ENCODE measurements around the gene PATZ1.

The PATZ1 gene

GRCh38 chr22:31289344-31289743 lies 56.8 kb downstream of the PATZ1 start:
- no peak overlapping the region for H3K4me3 ChIP-seq (replicated peaks in 1 of 2; ENCODE audit: low read depth in 2 of 2, low read length in 2 of 2)
- TF ChIP-seq, protein P1, sequence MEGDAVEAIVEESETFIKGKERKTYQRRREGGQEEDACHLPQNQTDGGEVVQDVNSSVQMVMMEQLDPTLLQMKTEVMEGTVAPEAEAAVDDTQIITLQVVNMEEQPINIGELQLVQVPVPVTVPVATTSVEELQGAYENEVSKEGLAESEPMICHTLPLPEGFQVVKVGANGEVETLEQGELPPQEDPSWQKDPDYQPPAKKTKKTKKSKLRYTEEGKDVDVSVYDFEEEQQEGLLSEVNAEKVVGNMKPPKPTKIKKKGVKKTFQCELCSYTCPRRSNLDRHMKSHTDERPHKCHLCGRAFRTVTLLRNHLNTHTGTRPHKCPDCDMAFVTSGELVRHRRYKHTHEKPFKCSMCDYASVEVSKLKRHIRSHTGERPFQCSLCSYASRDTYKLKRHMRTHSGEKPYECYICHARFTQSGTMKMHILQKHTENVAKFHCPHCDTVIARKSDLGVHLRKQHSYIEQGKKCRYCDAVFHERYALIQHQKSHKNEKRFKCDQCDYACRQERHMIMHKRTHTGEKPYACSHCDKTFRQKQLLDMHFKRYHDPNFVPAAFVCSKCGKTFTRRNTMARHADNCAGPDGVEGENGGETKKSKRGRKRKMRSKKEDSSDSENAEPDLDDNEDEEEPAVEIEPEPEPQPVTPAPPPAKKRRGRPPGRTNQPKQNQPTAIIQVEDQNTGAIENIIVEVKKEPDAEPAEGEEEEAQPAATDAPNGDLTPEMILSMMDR (IDR thresholded peaks at IDR 0.05; ENCODE audit: low read depth, low read length), result no peak
- no peak for DNase-seq (ENCODE audit: low read depth in 2 of 2)

GRCh38 chr22:31288496-31289240 lies 57.5 kb downstream of the PATZ1 start:
- TF ChIP-seq, protein P1 (IDR thresholded peaks at IDR 0.05; ENCODE audit: low read depth, low read length), result no peak
- DNase-seq (ENCODE audit: low read depth in 2 of 2), result no peak
- no peak overlapping the region for H3K4me3 ChIP-seq (replicated peaks in 1 of 2; ENCODE audit: low read depth in 2 of 2, low read length in 2 of 2)

DNA sequence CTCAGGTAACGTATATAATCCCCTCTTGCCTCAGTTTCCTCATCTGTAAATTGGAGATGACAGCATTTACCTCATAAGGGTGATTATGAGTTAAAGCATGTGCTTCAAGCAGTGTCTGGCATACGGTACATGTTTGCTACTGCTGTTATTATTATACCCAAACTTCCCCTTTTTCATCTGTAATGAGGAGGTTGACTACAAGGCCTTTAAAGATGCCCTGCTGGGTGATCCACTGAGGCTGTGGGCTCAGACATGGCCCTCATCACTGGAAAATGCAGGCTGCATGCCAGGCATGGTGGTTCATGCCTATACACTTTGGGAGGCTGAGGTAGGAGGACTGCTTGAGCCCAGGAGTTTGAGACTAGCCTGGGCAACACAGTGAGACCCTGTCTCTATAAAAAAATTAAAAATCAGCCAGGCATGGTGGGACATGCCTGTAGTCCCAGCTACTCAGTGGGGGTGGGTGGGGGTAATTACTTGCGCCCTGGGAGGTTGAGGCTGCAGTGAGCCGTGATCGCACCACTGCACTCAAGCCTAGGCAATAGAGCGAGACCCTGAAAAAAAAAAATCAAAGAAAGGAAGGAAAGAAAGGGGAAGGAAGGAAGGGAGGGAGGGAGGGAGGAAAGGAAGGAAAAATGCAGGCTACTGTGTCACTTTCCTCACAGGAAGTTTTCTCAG lies 58.2 kb downstream of the PATZ1 start:
- TF ChIP-seq, protein P1 (IDR thresholded peaks at IDR 0.05; ENCODE audit: low read depth, low read length), result no peak
- H3K4me3 ChIP-seq (replicated peaks in 1 of 2; ENCODE audit: low read depth in 2 of 2, low read length in 2 of 2), result no peak overlapping the region
- no peak for DNase-seq (ENCODE audit: low read depth in 2 of 2)

GRCh38 chr22:31286360-31287255 lies 59.5 kb downstream of the PATZ1 start:
- TF ChIP-seq, protein P1 (IDR thresholded peaks at IDR 0.05; ENCODE audit: low read depth, low read length), result no peak
- DNase-seq (ENCODE audit: low read depth in 2 of 2), result peak in 1 of 2 donors; percentile 25
- H3K4me3 ChIP-seq (replicated peaks in 1 of 2; ENCODE audit: low read depth in 2 of 2, low read length in 2 of 2), result no peak overlapping the region

- no peak for DNase-seq (ENCODE audit: low read depth in 2 of 2)
- no peak overlapping the region for H3K4me3 ChIP-seq (replicated peaks in 1 of 2; ENCODE audit: low read depth in 2 of 2, low read length in 2 of 2)
These were observed 61.6 kb downstream of the PATZ1 start for GRCh38 chr22:31284281-31285155.

More at GRCh38 chr22:31284281-31285155, 61.6 kb downstream of the PATZ1 start:
- TF ChIP-seq, protein P1 (IDR thresholded peaks at IDR 0.05; ENCODE audit: low read depth, low read length), result no peak
